Fibroblast of lung (primary cell): ENCODE measurements around the gene TRMT61A. TPM values are rescaled to one million over a fixed set of nuclear protein-coding genes. Genes with fewer than 3 reads are reported as not detected.

Experiments
- DNase-seq, 2 donors: peaks; one replicate each; pipeline versions ENCODE4 v3.0.0 to v3.0.0-alpha.2; 2010; ENCODE audit warnings: low read depth in 2 of 2
- H2AFZ ChIP-seq: 2 replicates; pipeline ENCODE4 v1.5.1; 2012; ENCODE audit warnings: low read length, control low read depth, inconsistent platforms
- H3K27ac ChIP-seq: 2 replicates; pipeline ENCODE4 v1.5.1; 2011; ENCODE audit warnings: low read length, control low read depth; ENCODE audit not compliant: insufficient read depth
- H3K27me3 ChIP-seq: 2 replicates; pipeline ENCODE4 v1.5.1; 2011; ENCODE audit warnings: mild to moderate bottlenecking, low read length; ENCODE audit not compliant: control insufficient read depth, insufficient read depth
- H3K36me3 ChIP-seq: 2 replicates; pipeline ENCODE4 v1.5.1; 2011; ENCODE audit warnings: low read length; ENCODE audit not compliant: control insufficient read depth, insufficient read depth
- H3K4me1 ChIP-seq: 2 replicates; pipeline ENCODE4 v1.5.1; 2011; ENCODE audit warnings: low read length; ENCODE audit not compliant: control insufficient read depth, insufficient read depth; ENCODE audit errors: extremely low read depth
- H3K4me2 ChIP-seq: 2 replicates; pipeline ENCODE4 v1.5.1; 2011; ENCODE audit warnings: low read length, control low read depth; ENCODE audit not compliant: insufficient read depth; ENCODE audit errors: extremely low read depth
- H3K4me3 ChIP-seq, 4 experiments: fragments of 200-600 bp in 1 of 4; sonication (generic) in 1 of 4; replicated peaks in 1 of 4; 2 replicates each; pipeline ENCODE4 v1.5.1; 2011 to 2016; ENCODE audit warnings: low read length in 4 of 4, low read depth in 3 of 4, mild to moderate bottlenecking in 3 of 4, control low read depth in 2 of 4, inconsistent platforms in 1 of 4, mixed read lengths in 1 of 4; ENCODE audit not compliant: insufficient read depth in 1 of 4; ENCODE audit errors: control extremely low read depth in 1 of 4
- H3K79me2 ChIP-seq: 2 replicates; pipeline ENCODE4 v1.5.1; 2012; ENCODE audit warnings: mild to moderate bottlenecking, low read length, inconsistent platforms; ENCODE audit not compliant: control insufficient read depth, insufficient read depth
- H3K9ac ChIP-seq: 2 replicates; pipeline ENCODE4 v1.5.1; 2011; ENCODE audit warnings: mild to moderate bottlenecking, low read length, control low read depth; ENCODE audit not compliant: insufficient read depth
- H3K9me3 ChIP-seq: 2 replicates; pipeline ENCODE4 v1.5.1; 2012; ENCODE audit warnings: low read depth, low read length; ENCODE audit not compliant: control insufficient read depth, insufficient read depth
- H4K20me1 ChIP-seq: 2 replicates; pipeline ENCODE4 v1.5.1; 2011; ENCODE audit warnings: low read length; ENCODE audit not compliant: control insufficient read depth, insufficient read depth; ENCODE audit errors: extremely low read depth
- EZH2 ChIP-seq: IDR thresholded peaks from 2 replicates; pipeline ENCODE4 v1.5.1; 2012; ENCODE audit warnings: low read length, control low read depth, mild to moderate bottlenecking; ENCODE audit errors: missing control alignments
- polyA plus RNA-seq, 2 donors: library from polyadenylated mRNA; depleted of rRNA in 1 of 2; stranded (reverse) in 1 of 2; unstranded in 1 of 2; fragments of >200 nt; gene quantifications; 2 replicates each; pipeline ENCODE4 v1.2.1, GENCODE V29; 2011 to 2012; ENCODE audit warnings: missing spikeins in 1 of 2
- total RNA-seq: library from RNA; depleted of rRNA; stranded (reverse); fragments of >200 nt; gene quantifications from 2 replicates; pipeline ENCODE4 v1.2.1, GENCODE V29; 2014
- TF ChIP-seq, protein P1 (sequence below), 2 donors: IDR thresholded peaks in 1 of 2; conservative IDR thresholded peaks in 1 of 2; 1 replicate in 1 of 2; 2 replicates in 1 of 2; pipeline ENCODE4 v1.5.1; 2011 to 2012; ENCODE audit warnings: low read length in 2 of 2, control low read depth in 1 of 2, inconsistent platforms in 1 of 2, low read depth in 1 of 2, mild to moderate bottlenecking in 1 of 2

Gene TRMT61A
- total and polyA plus RNA-seq, 2 donors (not counting 1 experiment from before 2014, with no cell fraction given) = 4.2 to 10.6 TPM

DNA sequence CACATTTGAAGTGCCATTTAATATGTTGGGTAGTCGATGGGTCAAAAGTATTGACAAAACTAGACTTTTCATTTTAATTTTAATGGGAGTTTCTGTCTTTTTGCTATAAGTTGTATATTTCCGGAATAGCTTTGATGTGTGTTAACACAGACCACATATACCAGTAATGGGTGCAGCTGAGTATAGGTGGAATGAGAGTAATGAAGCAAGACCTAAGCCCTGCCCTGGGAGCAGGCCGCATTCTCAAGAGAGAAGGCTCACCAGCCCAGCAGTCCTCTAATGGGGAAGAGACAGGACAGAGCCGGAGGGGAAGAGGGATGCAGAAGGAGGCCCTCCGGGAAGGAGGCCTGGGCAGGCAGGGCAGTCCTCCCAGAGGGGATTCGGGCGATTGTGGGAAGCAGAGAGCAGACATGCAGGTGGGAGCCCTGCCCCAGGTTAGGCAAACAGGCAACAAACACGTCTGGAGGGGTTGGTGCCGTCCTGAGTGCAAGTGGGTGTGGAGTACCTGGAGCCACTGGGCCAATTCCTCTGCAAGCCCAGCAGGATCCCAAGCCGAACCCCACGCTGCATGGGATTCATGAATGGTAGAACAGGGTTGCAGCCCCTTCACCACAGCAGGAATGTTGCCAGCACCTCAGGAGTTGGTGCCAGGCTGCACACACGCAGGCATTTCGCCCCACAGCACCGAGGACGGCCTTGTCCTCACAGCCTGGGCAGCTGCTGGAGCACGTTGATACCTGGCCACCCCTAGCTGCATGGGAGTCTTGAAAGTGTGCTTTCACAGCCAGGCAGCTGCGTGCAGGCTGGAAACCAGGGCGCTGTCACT is 14.2 kb upstream of the TRMT61A start:
- Histone ChIP-seq H3K4me1 (peaks cover 16% of the 10 kb centered on the region), H4K20me1 (no peaks in the 10 kb centered on the region), H3K4me2 (no peak overlapping the region), H3K36me3 (peaks cover 7% of the 10 kb centered on the region), H3K4me3 (no peak overlapping the region), H3K79me2 (no peaks in the 10 kb centered on the region), H3K9me3 (no peaks in the 10 kb centered on the region), H3K9ac (no peak overlapping the region), H2AFZ (no peak overlapping the region), H3K27me3 (no peaks in the 10 kb centered on the region), H3K27ac (no peak overlapping the region)
- DNase-seq = no peak
- TF ChIP-seq, protein P1, sequence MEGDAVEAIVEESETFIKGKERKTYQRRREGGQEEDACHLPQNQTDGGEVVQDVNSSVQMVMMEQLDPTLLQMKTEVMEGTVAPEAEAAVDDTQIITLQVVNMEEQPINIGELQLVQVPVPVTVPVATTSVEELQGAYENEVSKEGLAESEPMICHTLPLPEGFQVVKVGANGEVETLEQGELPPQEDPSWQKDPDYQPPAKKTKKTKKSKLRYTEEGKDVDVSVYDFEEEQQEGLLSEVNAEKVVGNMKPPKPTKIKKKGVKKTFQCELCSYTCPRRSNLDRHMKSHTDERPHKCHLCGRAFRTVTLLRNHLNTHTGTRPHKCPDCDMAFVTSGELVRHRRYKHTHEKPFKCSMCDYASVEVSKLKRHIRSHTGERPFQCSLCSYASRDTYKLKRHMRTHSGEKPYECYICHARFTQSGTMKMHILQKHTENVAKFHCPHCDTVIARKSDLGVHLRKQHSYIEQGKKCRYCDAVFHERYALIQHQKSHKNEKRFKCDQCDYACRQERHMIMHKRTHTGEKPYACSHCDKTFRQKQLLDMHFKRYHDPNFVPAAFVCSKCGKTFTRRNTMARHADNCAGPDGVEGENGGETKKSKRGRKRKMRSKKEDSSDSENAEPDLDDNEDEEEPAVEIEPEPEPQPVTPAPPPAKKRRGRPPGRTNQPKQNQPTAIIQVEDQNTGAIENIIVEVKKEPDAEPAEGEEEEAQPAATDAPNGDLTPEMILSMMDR (conservative IDR thresholded peaks at IDR 0.05 in 1 of 2, IDR thresholded peaks at IDR 0.05 in 1 of 2; ENCODE audit: low read depth in 1 of 2, low read length in 2 of 2) = no peak
- TF ChIP-seq EZH2 = no peak

- Histone ChIP-seq H3K9ac (no peak overlapping the region), H3K9me3 (no peaks in the 10 kb centered on the region), H2AFZ (no peak overlapping the region), H3K79me2 (no peaks in the 10 kb centered on the region), H3K27me3 (no peaks in the 10 kb centered on the region), H3K4me2 (no peak overlapping the region), H3K4me3 (no peak overlapping the region), H3K4me1 (peaks cover 21% of the 10 kb centered on the region), H4K20me1 (no peaks in the 10 kb centered on the region), H3K27ac (no peak overlapping the region), H3K36me3 (peaks cover 2% of the 10 kb centered on the region)
- no peak for DNase-seq
- TF ChIP-seq, protein P1 (conservative IDR thresholded peaks at IDR 0.05 in 1 of 2, IDR thresholded peaks at IDR 0.05 in 1 of 2; ENCODE audit: low read depth in 1 of 2, low read length in 2 of 2) = no peak
- TF ChIP-seq EZH2 = no peak
Measured at GRCh38 chr14:103516426-103517173, 12.4 kb upstream of the TRMT61A start.

DNA sequence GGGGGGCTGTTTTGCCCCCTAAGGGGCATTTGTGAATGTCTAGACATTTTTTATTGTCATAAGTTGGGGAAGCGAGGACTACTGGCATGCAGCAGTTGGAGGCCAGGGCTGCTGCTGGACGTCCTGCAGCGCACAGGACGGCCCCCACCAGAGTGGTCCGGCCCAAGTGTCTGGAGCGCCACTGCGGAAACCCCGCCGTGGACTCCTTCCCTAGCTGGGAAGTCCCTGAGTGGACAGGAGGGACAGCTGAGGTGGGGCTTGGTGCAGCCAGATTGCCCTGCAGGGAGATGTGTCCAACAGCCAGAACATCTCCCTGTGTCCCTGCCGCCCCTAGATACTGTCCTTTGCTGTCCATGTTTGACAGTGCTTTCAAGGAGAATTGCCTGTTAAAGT is 11.8 kb upstream of the TRMT61A start:
- Histone ChIP-seq H2AFZ (no peak overlapping the region), H3K36me3 (peaks cover 2% of the 10 kb centered on the region), H4K20me1 (no peaks in the 10 kb centered on the region), H3K79me2 (no peaks in the 10 kb centered on the region), H3K9ac (no peak overlapping the region), H3K4me1 (peaks cover 21% of the 10 kb centered on the region), H3K9me3 (no peaks in the 10 kb centered on the region), H3K27me3 (no peaks in the 10 kb centered on the region), H3K4me2 (no peak overlapping the region), H3K27ac (no peak overlapping the region), H3K4me3 (no peak overlapping the region)
- DNase-seq = no peak
- no peak for TF ChIP-seq EZH2
- TF ChIP-seq, protein P1 (conservative IDR thresholded peaks at IDR 0.05 in 1 of 2, IDR thresholded peaks at IDR 0.05 in 1 of 2; ENCODE audit: low read depth in 1 of 2, low read length in 2 of 2) = no peak
